DOHH2 (cell line): Measurements from ENCODE around the gene KCTD3.

Source experiments
- H3F3A ChIP-seq: fragments of 200-600 bp; sonication (generic), shearing (Covaris generic); 2 replicates; pipeline ENCODE4 v1.6.0; 2016; ENCODE audit warnings: antibody characterized with exemption, mild to moderate bottlenecking; ENCODE audit not compliant: control insufficient read depth, insufficient read depth
- H3K27ac ChIP-seq: fragments of 200-600 bp; sonication (generic); 2 replicates; pipeline ENCODE4 v1.5.1; 2014; ENCODE audit warnings: low read depth, mild to moderate bottlenecking, low read length, moderate library complexity
- H3K27me3 ChIP-seq: fragments of 200-600 bp; sonication (generic); 2 replicates; pipeline ENCODE4 v1.6.1; 2014; ENCODE audit warnings: mild to moderate bottlenecking, low read length, mixed read lengths; ENCODE audit not compliant: control insufficient read depth
- H3K36me3 ChIP-seq: fragments of 200-600 bp; sonication (generic); 2 replicates; pipeline ENCODE4 v1.6.1; 2014; ENCODE audit warnings: mild to moderate bottlenecking, low read length, moderate library complexity, mixed read lengths; ENCODE audit not compliant: control insufficient read depth
- H3K4me1 ChIP-seq: fragments of 200-600 bp; sonication (generic); 2 replicates; pipeline ENCODE4 v1.6.1; 2014; ENCODE audit warnings: mild to moderate bottlenecking, low read length, mixed read lengths; ENCODE audit not compliant: control insufficient read depth
- H3K4me2 ChIP-seq: fragments of 200-600 bp; sonication (generic); 2 replicates; pipeline ENCODE4 v1.6.0; 2014; ENCODE audit warnings: mild to moderate bottlenecking, low read length, moderate library complexity
- H3K4me3 ChIP-seq: fragments of 200-600 bp; sonication (generic); 2 replicates; pipeline ENCODE4 v1.5.1; 2014; ENCODE audit warnings: mild to moderate bottlenecking, low read length, mixed read lengths
- H3K79me2 ChIP-seq: fragments of 200-600 bp; sonication (generic); 2 replicates; pipeline ENCODE4 v1.6.1; 2014; ENCODE audit warnings: mild to moderate bottlenecking, low read length, mixed read lengths; ENCODE audit not compliant: control insufficient read depth
- H3K9me2 ChIP-seq: fragments of 200-600 bp; sonication (generic); replicated peaks from 2 replicates; pipeline ENCODE4 v1.6.1; 2014; ENCODE audit warnings: mild to moderate bottlenecking, low read length, mixed read lengths; ENCODE audit not compliant: control insufficient read depth
- H3K9me3 ChIP-seq: fragments of 200-600 bp; sonication (generic); 2 replicates; pipeline ENCODE4 v1.6.1; 2014; ENCODE audit warnings: antibody characterized with exemption, low read length, mixed read lengths; ENCODE audit not compliant: control insufficient read depth, insufficient read depth
- H4K20me1 ChIP-seq: fragments of 200-600 bp; sonication (generic); 2 replicates; pipeline ENCODE4 v1.6.0; 2014; ENCODE audit warnings: low read depth, mild to moderate bottlenecking, antibody characterized with exemption, low read length, moderate library complexity; ENCODE audit not compliant: control insufficient read depth, insufficient read depth
- EZH2phosphoT487 ChIP-seq: fragments of 200-600 bp; sonication (generic); IDR thresholded peaks from 2 replicates; pipeline ENCODE4 v1.6.1; 2017; ENCODE audit warnings: borderline replicate concordance, mild to moderate bottlenecking, antibody characterized with exemption, low read length, moderate library complexity, mixed read lengths
- TF ChIP-seq, protein P1 (sequence below): fragments of 200-600 bp; sonication (generic); IDR thresholded peaks from one replicate; pipeline ENCODE4 v1.5.1; 2014; ENCODE audit warnings: antibody characterized with exemption, mild to moderate bottlenecking, low read depth, low read length; ENCODE audit not compliant: poor library complexity, severe bottlenecking

KCTD3 gene

GRCh38 chr1:215603319-215603718 lies 36.2 kb downstream of the KCTD3 start:
- peaks cover 42% of the 10 kb centered on the region for H3K36me3 ChIP-seq

GRCh38 chr1:215605011-215605621 lies 38.0 kb downstream of the KCTD3 start:
- H4K20me1 ChIP-seq = no peaks in the 10 kb centered on the region
- no peaks in the 10 kb centered on the region for H3K9me2 ChIP-seq
- no peaks in the 10 kb centered on the region for H3K27me3 ChIP-seq
- H3K4me1 ChIP-seq = no peaks in the 10 kb centered on the region
- TF ChIP-seq, protein P1, sequence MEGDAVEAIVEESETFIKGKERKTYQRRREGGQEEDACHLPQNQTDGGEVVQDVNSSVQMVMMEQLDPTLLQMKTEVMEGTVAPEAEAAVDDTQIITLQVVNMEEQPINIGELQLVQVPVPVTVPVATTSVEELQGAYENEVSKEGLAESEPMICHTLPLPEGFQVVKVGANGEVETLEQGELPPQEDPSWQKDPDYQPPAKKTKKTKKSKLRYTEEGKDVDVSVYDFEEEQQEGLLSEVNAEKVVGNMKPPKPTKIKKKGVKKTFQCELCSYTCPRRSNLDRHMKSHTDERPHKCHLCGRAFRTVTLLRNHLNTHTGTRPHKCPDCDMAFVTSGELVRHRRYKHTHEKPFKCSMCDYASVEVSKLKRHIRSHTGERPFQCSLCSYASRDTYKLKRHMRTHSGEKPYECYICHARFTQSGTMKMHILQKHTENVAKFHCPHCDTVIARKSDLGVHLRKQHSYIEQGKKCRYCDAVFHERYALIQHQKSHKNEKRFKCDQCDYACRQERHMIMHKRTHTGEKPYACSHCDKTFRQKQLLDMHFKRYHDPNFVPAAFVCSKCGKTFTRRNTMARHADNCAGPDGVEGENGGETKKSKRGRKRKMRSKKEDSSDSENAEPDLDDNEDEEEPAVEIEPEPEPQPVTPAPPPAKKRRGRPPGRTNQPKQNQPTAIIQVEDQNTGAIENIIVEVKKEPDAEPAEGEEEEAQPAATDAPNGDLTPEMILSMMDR = no peak
- no peak for TF ChIP-seq EZH2phosphoT487
- peaks cover 6% of the 10 kb centered on the region; the same call in 1 of the 2 replicates for H3F3A ChIP-seq
- no peak overlapping the region for H3K4me3 ChIP-seq
- no peaks in the 10 kb centered on the region for H3K9me3 ChIP-seq
- no peak overlapping the region for H3K4me2 ChIP-seq
- H3K36me3 ChIP-seq = peaks cover 53% of the 10 kb centered on the region
- H3K79me2 ChIP-seq = no peaks in the 10 kb centered on the region
- no peak overlapping the region for H3K27ac ChIP-seq

More at GRCh38 chr1:215603319-215603718, 36.2 kb downstream of the KCTD3 start:
- Histone ChIP-seq H3K27ac (no peak overlapping the region), H3K9me2 (no peaks in the 10 kb centered on the region), H3K9me3 (no peaks in the 10 kb centered on the region), H3K4me1 (no peaks in the 10 kb centered on the region), H3F3A (peaks cover 6% of the 10 kb centered on the region; the same call in 1 of the 2 replicates), H3K4me2 (no peak overlapping the region), H3K27me3 (no peaks in the 10 kb centered on the region), H3K4me3 (no peak overlapping the region), H4K20me1 (no peaks in the 10 kb centered on the region), H3K79me2 (no peaks in the 10 kb centered on the region)
- no peak for TF ChIP-seq EZH2phosphoT487
- TF ChIP-seq, protein P1 = no peak

GRCh38 chr1:215606036-215606435 lies 38.9 kb downstream of the KCTD3 start:
- Histone ChIP-seq H3K79me2 (no peaks in the 10 kb centered on the region), H3K27me3 (no peaks in the 10 kb centered on the region), H3K4me3 (no peak overlapping the region), H3K4me2 (no peak overlapping the region), H3K27ac (no peak overlapping the region), H3K36me3 (peaks cover 53% of the 10 kb centered on the region), H3K4me1 (no peaks in the 10 kb centered on the region), H3K9me2 (no peaks in the 10 kb centered on the region), H4K20me1 (no peaks in the 10 kb centered on the region), H3K9me3 (no peaks in the 10 kb centered on the region), H3F3A (peaks cover 6% of the 10 kb centered on the region; the same call in 1 of the 2 replicates)
- TF ChIP-seq, protein P1 = no peak
- no peak for TF ChIP-seq EZH2phosphoT487
